WTC11 (cell line): ENCODE results near the gene CHRM5.

Experiments used
- CTCF ChIP-seq: fragments of 200-600 bp; IDR thresholded peaks from 2 replicates; pipeline ENCODE4 v1.8.0; 2022; ENCODE audit warnings: antibody characterized with exemption
- GABPB1 ChIP-seq: sonication (generic); formaldehyde crosslinking; IDR thresholded peaks from 2 replicates; pipeline ENCODE4 v1.8.1; 2023; ENCODE audit warnings: mild to moderate bottlenecking, missing genetic modification reagents
- ZNF263 ChIP-seq: sonication (generic); formaldehyde crosslinking; IDR thresholded peaks from 2 replicates; pipeline ENCODE4 v1.8.1; 2022; ENCODE audit warnings: low read depth, mild to moderate bottlenecking, moderate library complexity, missing genetic modification reagents
- ZNF396 ChIP-seq: fragments of 250-450 bp; sonication (Bioruptor Pico); IDR thresholded peaks from 2 replicates; pipeline ENCODE4 v1.8.0; 2021; ENCODE audit warnings: mild to moderate bottlenecking, moderate library complexity, borderline replicate concordance

- no peak for TF ChIP-seq ZNF396
- no peak for TF ChIP-seq GABPB1 (CRISPR knock-in tag)
- TF ChIP-seq CTCF, result no peak
- TF ChIP-seq ZNF263 (CRISPR knock-in tag), result no peak
Measured at GRCh38 chr15:33960549-33960935, 7.8 kb upstream of the CHRM5 start.
